Measurements from ENCODE around the gene SLC16A2. TPM values are rescaled to one million over a fixed set of nuclear protein-coding genes. Genes with fewer than 3 reads are reported as not detected.

Gene SLC16A2
- total RNA-seq, 1 donor from 2014 or later: 8.1 TPM

GRCh38 chrX:74579597-74580198 lies 158.4 kb downstream of the SLC16A2 start:
- Histone ChIP-seq H3K27me3 (no peaks in the 10 kb centered on the region), H3K9me3 (no peaks in the 10 kb centered on the region), H3K4me1 (no peaks in the 10 kb centered on the region), H3K36me3 (no peaks in the 10 kb centered on the region), H3K27ac (no peak overlapping the region), H3K4me3 (no peak overlapping the region)
- no peak for ATAC-seq
- intact Hi-C loops (cut with DNase I): no loop called here
- DNase-seq: no peak
- TF ChIP-seq, protein P1, sequence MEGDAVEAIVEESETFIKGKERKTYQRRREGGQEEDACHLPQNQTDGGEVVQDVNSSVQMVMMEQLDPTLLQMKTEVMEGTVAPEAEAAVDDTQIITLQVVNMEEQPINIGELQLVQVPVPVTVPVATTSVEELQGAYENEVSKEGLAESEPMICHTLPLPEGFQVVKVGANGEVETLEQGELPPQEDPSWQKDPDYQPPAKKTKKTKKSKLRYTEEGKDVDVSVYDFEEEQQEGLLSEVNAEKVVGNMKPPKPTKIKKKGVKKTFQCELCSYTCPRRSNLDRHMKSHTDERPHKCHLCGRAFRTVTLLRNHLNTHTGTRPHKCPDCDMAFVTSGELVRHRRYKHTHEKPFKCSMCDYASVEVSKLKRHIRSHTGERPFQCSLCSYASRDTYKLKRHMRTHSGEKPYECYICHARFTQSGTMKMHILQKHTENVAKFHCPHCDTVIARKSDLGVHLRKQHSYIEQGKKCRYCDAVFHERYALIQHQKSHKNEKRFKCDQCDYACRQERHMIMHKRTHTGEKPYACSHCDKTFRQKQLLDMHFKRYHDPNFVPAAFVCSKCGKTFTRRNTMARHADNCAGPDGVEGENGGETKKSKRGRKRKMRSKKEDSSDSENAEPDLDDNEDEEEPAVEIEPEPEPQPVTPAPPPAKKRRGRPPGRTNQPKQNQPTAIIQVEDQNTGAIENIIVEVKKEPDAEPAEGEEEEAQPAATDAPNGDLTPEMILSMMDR (IDR thresholded peaks at IDR 0.05): no peak

Other genes with a start within 250 kb of the SLC16A2 start
- not detected for gene ZCCHC13, start 117.3 kb upstream of the SLC16A2 start, total RNA-seq
- gene RLIM, start 193.1 kb downstream of the SLC16A2 start, total RNA-seq: 30.0 TPM